ENCODE measurements around the gene FAM83C.

- no peak for TF ChIP-seq EMX1 (CRISPR knock-in tag; IDR thresholded peaks at IDR 0.05)
- TF ChIP-seq NR1H2 (CRISPR knock-in tag; IDR thresholded peaks at IDR 0.05): no peak
- no peak for TF ChIP-seq ATF3 (CRISPR knock-in tag; conservative IDR thresholded peaks at IDR 0.05)
- no peak for TF ChIP-seq ELF4 (CRISPR knock-in tag; IDR thresholded peaks at IDR 0.05; ENCODE audit: low read depth)
- TF ChIP-seq ATF1 (CRISPR knock-in tag; IDR thresholded peaks at IDR 0.05): no peak
- TF ChIP-seq CTCF (IDR thresholded peaks at IDR 0.05): no peak
- TF ChIP-seq, protein P1, sequence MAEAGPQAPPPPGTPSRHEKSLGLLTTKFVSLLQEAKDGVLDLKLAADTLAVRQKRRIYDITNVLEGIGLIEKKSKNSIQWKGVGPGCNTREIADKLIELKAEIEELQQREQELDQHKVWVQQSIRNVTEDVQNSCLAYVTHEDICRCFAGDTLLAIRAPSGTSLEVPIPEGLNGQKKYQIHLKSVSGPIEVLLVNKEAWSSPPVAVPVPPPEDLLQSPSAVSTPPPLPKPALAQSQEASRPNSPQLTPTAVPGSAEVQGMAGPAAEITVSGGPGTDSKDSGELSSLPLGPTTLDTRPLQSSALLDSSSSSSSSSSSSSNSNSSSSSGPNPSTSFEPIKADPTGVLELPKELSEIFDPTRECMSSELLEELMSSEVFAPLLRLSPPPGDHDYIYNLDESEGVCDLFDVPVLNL (CRISPR knock-in tag; IDR thresholded peaks at IDR 0.05; ENCODE audit: borderline replicate concordance, low read depth): no peak
- TF ChIP-seq ZNF121 (CRISPR knock-in tag; IDR thresholded peaks at IDR 0.05): no peak
- no peak for TF ChIP-seq E2F1 (CRISPR knock-in tag; IDR thresholded peaks at IDR 0.05)
- no peak for TF ChIP-seq USF2 (CRISPR knock-in tag; IDR thresholded peaks at IDR 0.05)
- TF ChIP-seq FOXP1 (CRISPR knock-in tag; IDR thresholded peaks at IDR 0.05; ENCODE audit: borderline replicate concordance): no peak
- TF ChIP-seq, protein P2, sequence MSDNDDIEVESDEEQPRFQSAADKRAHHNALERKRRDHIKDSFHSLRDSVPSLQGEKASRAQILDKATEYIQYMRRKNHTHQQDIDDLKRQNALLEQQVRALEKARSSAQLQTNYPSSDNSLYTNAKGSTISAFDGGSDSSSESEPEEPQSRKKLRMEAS (CRISPR knock-in tag; IDR thresholded peaks at IDR 0.05): no peak
- TF ChIP-seq, protein P3, sequence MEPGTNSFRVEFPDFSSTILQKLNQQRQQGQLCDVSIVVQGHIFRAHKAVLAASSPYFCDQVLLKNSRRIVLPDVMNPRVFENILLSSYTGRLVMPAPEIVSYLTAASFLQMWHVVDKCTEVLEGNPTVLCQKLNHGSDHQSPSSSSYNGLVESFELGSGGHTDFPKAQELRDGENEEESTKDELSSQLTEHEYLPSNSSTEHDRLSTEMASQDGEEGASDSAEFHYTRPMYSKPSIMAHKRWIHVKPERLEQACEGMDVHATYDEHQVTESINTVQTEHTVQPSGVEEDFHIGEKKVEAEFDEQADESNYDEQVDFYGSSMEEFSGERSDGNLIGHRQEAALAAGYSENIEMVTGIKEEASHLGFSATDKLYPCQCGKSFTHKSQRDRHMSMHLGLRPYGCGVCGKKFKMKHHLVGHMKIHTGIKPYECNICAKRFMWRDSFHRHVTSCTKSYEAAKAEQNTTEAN (CRISPR knock-in tag; IDR thresholded peaks at IDR 0.05): no peak
- no peak for TF ChIP-seq NR3C1 (CRISPR knock-in tag; conservative IDR thresholded peaks at IDR 0.05; ENCODE audit: low read depth)
Measured at GRCh38 chr20:35243317-35243716, 48.9 kb downstream of the FAM83C start.
